HG02840 (cell line): ENCODE results near the gene ZDHHC21.
"Not testable (repeated sequence)": the region's sequence is repeated elsewhere in the genome, so short reads cannot be mapped to it uniquely, and the experiment has no call there.

ENCODE experiments used
- ATAC-seq: cut with Tn5 transposase; IDR thresholded peaks from one replicate; pipeline ENCODE4 v1.9.1; 2021; ENCODE audit warnings: mild to moderate bottlenecking, moderate library complexity, moderate number of reproducible peaks; ENCODE audit not compliant: unreplicated experiment, low FRiP score

The ZDHHC21 gene

DNA sequence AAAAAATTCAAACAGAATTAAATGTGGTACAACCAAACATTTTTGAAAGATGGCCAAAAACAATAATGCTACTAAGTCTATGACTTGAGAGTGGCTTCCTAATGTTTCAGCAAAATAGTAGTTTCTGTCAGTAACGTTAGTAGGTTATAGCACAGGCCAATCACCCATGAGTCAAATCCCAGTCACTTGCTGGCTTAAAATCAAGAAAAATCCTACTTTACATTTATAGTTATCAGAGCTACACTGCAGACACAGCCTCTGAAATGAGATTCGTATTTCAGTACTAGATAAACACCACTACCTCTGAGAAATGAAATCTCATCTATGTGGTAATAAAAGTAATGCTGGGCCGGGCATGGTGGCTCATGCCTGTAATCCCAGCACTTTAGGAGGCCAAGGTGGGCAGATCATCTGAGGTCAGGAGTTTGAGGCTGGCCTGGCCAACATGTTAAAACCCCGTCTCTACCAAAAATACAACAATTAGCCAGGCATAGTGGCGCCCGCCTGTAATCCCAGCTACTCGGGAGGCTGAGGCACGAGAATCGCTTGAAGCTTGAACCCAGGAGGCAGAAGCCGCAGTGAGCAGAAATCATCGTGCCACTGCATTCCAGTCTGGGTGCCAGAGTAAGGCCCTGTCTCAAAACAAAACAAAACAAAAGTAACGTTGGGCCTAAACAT lies 6.1 kb downstream of the ZDHHC21 start:
- ATAC-seq = no peak

GRCh38 chr9:14686168-14686567 lies 7.1 kb downstream of the ZDHHC21 start:
- no peak for ATAC-seq

GRCh38 chr9:14682616-14683015 lies 10.6 kb downstream of the ZDHHC21 start:
- ATAC-seq = not testable (repeated sequence)

DNA sequence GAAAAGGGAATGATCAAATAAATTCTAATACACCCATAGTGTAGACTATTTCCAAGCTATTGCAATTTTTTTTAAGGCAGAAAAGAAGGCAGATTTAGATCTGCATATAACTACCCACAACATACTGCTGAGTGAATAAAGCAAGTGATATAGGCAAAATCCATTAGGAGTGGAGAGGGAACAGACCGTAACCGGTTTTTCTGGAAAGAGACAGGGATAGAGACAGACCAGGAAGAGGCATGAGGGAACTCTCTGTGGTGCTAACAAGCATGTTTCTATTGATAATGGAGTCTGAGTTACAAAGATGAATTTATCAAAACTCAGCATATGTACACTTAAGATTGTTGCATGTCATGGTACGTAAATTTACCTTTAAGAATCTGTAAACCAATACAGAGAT lies 14.5 kb downstream of the ZDHHC21 start:
- ATAC-seq = no peak

DNA sequence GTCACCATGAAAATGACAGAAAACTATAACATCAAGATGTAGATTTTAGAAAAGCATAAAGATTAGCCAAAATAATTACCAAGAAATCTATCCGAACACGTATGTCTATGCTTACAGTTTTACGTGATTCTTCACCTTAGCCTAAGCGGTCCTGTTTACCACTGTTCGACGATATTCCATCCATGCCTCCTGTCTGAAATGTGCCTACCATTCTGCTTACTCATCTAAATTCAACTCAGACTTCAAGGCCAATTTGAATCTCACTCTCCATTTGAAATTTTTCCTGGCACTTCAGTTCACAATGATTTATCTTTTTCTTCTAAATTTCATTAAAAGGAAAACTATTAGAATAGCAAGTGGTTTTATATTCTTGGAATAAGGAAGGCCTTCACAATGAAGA lies 15.4 kb downstream of the ZDHHC21 start:
- no peak for ATAC-seq

DNA sequence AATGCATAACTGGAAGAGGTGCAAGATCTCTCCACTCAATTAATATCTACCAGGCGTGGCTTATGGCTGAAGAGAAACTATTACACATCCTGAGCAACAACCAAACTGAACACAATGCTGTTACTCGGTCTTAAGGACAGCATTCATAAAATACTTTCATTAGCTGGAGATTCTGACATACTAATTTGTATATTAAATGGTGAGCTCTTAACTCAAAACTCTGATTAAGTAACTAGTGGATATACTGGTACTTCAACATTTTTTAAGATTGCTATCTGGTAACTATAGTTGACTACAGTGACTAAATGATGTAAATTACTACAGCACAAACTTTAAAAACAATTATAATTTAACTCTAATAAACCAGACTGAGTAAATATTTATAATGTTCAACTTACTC lies 15.8 kb downstream of the ZDHHC21 start:
- no peak for ATAC-seq

GRCh38 chr9:14674630-14675029 lies 18.6 kb downstream of the ZDHHC21 start:
- ATAC-seq = no peak

DNA sequence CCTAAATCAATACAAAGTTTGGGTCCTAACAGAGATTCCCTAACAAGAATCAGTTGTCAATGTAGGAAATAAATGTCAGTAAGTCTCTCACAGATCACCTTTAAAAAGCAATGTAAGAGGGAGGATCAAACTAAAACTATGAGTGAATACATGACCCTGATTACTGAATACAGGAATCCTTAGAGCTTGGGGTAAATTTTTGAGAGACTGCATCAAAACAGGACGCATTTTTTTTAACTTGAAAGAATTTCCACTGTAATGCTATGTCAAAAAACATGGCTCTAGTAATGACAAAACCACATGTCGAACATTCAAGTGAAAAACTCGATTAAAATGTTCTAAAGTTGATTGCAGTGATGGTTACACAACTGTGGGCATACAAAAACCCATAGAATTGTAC lies 21.9 kb downstream of the ZDHHC21 start:
- no peak for ATAC-seq

DNA sequence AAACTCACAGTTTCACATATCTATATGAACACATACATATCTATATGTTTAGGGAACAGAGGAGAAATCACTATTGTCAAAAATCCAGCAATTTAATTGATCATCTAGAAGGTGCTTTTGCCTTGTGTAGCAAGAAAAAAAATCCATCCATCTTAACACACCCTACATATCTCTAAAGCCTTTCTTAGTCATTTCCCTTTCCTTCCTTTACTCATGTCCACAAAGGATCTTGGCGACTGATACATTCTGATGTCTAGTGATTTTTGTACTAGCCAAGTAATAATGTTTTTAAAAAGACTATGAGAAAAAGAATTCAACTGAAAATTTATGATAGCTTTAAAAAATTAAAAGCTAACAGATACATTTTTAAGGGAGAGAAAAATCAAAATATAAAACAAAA lies 22.5 kb downstream of the ZDHHC21 start:
- ATAC-seq = no peak

DNA sequence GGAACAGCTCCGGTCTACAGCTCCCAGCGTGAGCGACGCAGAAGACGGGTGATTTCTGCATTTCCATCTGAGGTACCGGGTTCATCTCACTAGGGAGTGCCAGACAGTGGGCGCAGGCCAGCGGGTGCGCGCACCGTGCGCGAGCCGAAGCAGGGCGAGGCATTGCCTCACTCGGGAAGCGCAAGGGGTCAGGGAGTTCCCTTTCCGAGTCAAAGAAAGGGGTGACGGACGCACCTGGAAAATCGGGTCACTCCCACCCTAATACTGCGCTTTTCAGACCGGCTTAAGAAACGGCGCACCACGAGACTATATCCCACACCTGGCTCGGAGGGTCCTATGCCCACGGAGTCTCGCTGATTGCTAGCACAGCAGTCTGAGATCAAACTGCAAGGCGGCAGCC lies 29.2 kb downstream of the ZDHHC21 start:
- not testable (repeated sequence) for ATAC-seq

DNA sequence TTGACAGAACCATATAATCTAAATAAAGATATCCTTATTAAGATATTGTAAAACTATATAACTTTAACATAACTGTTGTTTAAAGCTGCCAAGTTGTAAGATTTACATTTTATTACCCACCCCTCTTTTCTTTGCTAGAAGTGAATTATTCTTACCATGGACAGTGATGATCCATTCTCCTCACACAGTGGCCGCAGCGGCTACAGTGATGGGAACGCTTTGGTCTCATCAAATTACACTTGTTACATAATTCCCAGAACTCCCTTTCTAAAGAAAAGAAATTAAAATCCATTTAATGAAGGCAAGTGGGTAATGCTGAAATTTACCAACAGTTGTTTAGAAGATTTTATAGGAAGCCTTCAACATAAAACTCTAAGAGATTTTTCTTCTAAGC lies 31.2 kb downstream of the ZDHHC21 start:
- ATAC-seq = no peak

- no peak for ATAC-seq
These were observed 31.7 kb downstream of the ZDHHC21 start for GRCh38 chr9:14661421-14662059.

DNA sequence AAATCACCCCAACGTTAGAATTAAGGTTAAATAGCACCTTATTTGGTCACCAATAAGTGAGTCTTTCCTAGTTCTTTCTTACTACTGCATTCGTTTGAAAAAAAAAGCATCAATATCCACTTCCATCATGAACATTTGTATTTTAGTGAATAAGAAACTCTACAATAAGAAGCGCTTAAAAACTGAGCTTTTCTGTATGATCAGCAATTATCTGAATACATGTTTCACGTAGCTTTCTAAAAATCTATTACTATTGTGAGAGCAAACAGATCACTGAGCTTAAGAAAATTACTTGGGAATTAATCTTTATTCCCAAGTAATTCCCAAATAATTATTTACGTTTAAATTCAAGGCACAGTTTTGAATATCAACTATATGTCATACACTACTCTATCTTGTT lies 32.5 kb downstream of the ZDHHC21 start:
- no peak for ATAC-seq

DNA sequence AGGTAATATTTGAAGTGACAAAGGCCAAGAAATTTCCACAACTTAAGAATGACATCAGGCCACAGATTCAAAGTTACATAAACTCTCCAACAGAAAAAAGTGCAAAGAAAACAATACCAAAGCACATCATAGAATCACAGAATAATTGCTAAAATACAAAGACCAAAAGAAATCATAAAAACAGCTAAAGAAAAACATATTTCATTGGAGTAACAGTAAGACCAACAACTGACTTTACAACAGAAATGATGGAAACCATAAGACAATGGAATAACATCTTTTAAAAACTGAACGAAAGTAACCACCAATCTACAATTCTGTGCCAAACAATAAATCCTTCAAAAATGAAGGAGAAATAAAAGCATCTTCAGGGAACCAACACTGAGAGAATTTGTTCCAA lies 38.3 kb downstream of the ZDHHC21 start:
- no peak for ATAC-seq

- no peak for ATAC-seq
These were observed 39.7 kb downstream of the ZDHHC21 start for GRCh38 chr9:14653511-14653910.

DNA sequence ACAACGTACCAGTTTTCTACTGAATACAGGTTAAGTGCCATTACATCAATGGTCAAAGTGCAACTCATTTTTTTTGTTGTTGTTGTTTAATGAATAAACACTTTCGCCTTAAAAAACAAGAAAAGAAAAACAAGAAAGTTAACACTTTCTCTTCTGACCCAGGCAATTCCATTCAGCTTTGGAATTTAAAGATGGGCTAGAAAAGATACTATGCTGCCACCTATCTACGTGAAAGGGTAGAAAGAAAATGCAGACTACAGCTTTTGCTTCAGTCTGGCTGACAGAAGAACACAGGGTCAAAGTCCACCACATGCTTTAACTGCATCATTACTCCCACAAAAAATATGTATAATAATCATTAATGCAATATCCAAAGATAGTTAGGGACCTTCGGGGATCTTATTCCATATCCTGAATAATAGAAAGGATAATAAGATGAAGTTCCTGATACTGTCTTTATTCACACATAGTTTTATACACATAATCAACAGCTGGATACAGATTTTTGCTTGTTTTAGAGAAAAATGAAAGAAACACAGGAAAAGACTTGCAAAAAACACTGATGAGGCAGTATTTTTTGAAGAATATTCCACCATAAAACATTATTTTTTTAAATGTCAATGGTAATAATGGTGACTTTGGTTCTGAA lies 40.4 kb downstream of the ZDHHC21 start:
- ATAC-seq = no peak

DNA sequence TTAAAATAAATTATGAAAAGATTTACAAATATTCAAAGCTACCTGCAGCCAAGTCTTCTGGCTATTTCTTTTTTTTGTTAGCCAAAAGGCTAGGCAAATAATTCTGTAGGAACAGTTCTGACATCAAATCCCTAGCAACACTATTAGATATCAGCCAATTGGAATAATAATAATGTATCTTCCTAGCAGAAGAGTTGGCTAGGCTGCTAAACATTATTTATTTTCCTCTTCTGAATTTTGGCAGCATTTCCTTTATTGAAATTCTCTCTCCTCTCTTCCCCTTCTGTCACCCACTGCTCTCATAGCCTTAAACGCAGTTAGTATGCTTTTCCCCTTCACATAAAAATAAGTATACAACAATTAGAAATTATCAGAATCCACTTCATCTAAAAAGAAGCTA lies 42.6 kb downstream of the ZDHHC21 start:
- no peak for ATAC-seq

GRCh38 chr9:14645648-14646047 lies 47.6 kb downstream of the ZDHHC21 start:
- ATAC-seq = no peak

GRCh38 chr9:14640967-14641366 lies 52.3 kb downstream of the ZDHHC21 start:
- no peak for ATAC-seq

- no peak for ATAC-seq
These were observed 52.9 kb downstream of the ZDHHC21 start for GRCh38 chr9:14640294-14640693.

DNA sequence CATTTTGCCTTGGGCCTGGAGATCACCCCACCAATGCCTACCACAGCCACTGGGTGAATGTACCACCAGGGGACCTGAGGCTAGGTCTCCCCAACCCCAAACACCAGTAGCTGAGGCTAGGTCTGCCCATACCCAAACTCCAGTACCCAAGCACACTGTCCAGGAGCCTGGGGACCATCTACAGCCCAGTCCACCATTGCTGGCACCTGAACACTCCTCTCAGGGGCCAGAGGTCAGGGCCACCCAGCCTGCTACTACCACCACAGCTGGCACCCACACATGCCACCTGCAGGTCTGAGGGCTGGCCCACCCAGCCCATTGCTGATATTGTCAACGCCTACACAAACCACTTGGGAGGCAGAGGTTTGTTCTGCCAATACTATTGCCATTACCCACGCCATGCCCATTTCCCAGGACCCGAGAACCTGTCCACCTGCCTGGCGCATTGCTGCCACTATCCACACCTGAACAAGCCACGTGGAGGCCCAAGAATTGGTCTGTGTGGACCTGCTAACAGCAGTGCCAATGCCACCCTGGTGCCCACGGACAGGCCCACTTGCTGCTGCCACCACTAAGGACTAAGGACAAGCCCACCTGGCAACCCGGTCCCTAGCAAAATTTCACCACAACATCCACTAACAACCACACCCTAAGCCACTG lies 59.2 kb downstream of the ZDHHC21 start:
- ATAC-seq = no peak
